Nephron progenitor cell (in vitro differentiated cells): ENCODE data around the gene CBX6.
"Not testable (repeated sequence)": the region's sequence is repeated elsewhere in the genome, so short reads cannot be mapped to it uniquely, and the experiment has no call there.

Source experiments
- DNase-seq: peaks from one replicate; pipeline ENCODE4 v3.0.0; 2021
- H3K27ac Mint-ChIP-seq: 2 replicates; pipeline ENCODE4 v1.8.0; 2021; ENCODE audit warnings: mild to moderate bottlenecking, moderate library complexity, mixed read lengths
- H3K27me3 Mint-ChIP-seq: 2 replicates; pipeline ENCODE4 v1.8.0; 2021; ENCODE audit warnings: mild to moderate bottlenecking, low read depth, mixed read lengths; ENCODE audit not compliant: poor library complexity
- H3K36me3 Mint-ChIP-seq: 2 replicates; pipeline ENCODE4 v1.8.0; 2021; ENCODE audit warnings: low read depth, mixed read lengths
- H3K4me1 Mint-ChIP-seq: 2 replicates; pipeline ENCODE4 v1.8.0; 2021; ENCODE audit warnings: mixed read lengths
- H3K4me3 Mint-ChIP-seq: 2 replicates; pipeline ENCODE4 v1.8.0; 2021; ENCODE audit warnings: mild to moderate bottlenecking, moderate library complexity, mixed read lengths
- H3K9me3 Mint-ChIP-seq: 2 replicates; pipeline ENCODE4 v1.8.0; 2021; ENCODE audit warnings: mild to moderate bottlenecking, moderate library complexity, mixed read lengths
- CTCF ChIP-seq: fragments of 200-600 bp; sonication (generic); IDR thresholded peaks from 2 replicates; pipeline ENCODE4 v1.5.0; 2021; ENCODE audit warnings: antibody characterized with exemption

Gene CBX6

DNA sequence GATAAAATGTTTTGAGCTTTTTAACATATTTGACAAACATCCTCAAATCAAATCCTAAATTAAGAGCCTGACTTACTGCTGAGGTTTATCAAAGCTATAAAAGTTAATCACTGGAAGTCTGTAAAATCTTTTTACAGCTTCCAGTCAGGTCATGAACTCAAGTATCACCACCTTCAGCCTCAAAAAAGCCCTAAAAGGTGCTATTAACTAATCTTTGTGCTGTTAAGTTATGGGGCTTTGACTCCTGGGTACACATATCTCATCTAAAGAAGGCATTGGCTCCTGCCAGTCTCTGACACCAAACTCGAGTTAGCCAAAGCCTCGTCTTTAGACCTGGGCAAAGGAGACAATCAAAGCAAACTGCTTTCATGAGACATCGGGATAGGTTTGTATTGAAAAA lies 34.0 kb upstream of the CBX6 start:
- DNase-seq: no peak
- TF ChIP-seq CTCF: no peak
- H3K9me3 Mint-ChIP-seq: peaks cover 46% of the 10 kb centered on the region
- peaks cover 4% of the 10 kb centered on the region for H3K36me3 Mint-ChIP-seq
- H3K27ac Mint-ChIP-seq: no peak overlapping the region
- peaks cover 18% of the 10 kb centered on the region for H3K27me3 Mint-ChIP-seq
- H3K4me1 Mint-ChIP-seq: no peaks in the 10 kb centered on the region
- no peak overlapping the region for H3K4me3 Mint-ChIP-seq

DNA sequence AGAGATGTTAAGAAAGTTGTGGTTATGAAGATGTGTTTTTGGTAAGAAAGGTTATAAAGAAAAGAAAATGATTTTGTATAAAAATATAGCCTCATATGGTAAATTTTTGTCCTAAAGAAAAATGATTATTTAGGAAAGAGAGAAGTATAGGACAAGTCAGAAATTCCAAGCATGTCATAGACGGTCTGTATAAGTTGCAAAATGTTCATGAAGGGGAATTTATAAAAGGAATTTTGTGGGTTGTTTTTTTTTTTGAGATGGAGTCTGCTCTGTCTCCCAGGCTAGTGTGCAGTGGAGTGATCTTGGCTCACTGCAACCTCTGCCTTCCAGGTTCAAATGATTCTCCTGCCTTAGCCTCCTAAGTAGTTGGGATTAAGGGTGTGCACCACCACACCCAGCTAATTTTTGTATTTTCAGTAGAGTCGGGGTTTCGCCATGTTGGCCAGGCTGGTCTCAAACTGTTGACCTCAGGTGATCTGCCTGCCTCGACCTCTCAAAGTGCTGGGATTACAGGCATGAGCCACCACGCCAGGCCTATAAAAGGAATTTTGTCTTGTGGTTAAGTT lies 32.1 kb upstream of the CBX6 start:
- DNase-seq, H3K27ac Mint-ChIP-seq: not testable (repeated sequence)

DNA sequence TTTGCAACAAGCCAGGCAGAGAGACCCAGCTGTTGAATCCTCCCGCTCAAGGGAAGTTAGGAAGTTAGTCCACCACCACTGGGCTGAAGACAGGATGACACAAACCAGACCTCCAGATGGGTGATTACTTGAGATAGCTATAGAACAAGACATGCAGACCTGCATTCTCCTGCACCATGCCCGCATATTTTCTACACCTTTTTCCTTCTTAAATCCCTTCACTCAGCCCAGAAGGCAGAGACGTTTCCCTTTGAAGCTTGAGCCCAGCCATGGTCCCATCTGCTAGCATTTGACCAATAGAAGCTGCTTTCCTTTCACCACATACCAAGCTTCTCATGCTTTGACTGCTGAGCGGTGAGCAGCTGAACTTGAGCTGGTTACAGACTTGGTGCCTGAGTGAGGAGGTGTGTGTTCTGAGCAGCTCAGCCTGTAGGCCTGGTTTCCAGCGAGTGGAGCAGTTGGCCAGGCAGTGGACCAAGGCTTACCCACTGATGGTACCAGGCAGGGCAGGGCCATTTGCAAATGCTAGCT lies 29.2 kb upstream of the CBX6 start:
- peaks cover 7% of the 10 kb centered on the region for H3K27me3 Mint-ChIP-seq
- H3K9me3 Mint-ChIP-seq: peaks cover 51% of the 10 kb centered on the region
- TF ChIP-seq CTCF: no peak
- DNase-seq: no peak
- H3K4me1 Mint-ChIP-seq: no peaks in the 10 kb centered on the region
- H3K4me3 Mint-ChIP-seq: no peak overlapping the region
- peaks cover 4% of the 10 kb centered on the region for H3K36me3 Mint-ChIP-seq
- H3K27ac Mint-ChIP-seq: no peak overlapping the region

More for the DNA sequence above, 32.1 kb upstream of the CBX6 start:
- Mint-ChIP-seq H3K27me3 (peaks cover 11% of the 10 kb centered on the region), H3K9me3 (peaks cover 42% of the 10 kb centered on the region)
- not testable (repeated sequence) for H3K36me3 Mint-ChIP-seq, H3K4me1 Mint-ChIP-seq, H3K4me3 Mint-ChIP-seq

GRCh38 chr22:38900677-38901076 lies 28.7 kb upstream of the CBX6 start:
- peaks cover 4% of the 10 kb centered on the region for H3K36me3 Mint-ChIP-seq
- DNase-seq: no peak
- H3K4me1 Mint-ChIP-seq: no peaks in the 10 kb centered on the region
- H3K27ac Mint-ChIP-seq: no peak overlapping the region
- H3K4me3 Mint-ChIP-seq: no peak overlapping the region
- H3K27me3 Mint-ChIP-seq: peaks cover 7% of the 10 kb centered on the region
- TF ChIP-seq CTCF: no peak
- peaks cover 47% of the 10 kb centered on the region for H3K9me3 Mint-ChIP-seq

DNA sequence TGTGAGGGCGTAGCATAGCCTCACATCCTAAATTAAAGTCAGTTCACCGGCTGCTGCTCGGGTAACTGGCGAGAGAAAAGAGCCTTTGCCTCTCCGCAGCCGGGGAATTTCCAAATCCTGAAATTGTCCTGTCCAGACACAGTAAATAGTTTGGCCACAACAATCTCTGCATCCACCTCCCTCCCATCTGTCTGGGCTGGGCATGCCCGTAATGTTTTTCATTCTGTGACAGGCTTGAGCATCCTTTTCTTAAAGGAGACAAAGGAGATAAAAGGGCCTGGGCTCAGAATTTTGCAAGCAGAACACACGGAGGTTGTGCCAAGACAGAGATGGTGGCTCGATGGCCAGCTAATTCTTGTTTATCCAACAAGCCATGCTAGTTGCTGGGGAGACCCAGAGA lies 19.2 kb upstream of the CBX6 start:
- H3K4me3 Mint-ChIP-seq: no peak overlapping the region
- peaks cover 15% of the 10 kb centered on the region for H3K9me3 Mint-ChIP-seq
- H3K27me3 Mint-ChIP-seq: peaks cover 19% of the 10 kb centered on the region
- no peaks in the 10 kb centered on the region for H3K4me1 Mint-ChIP-seq
- H3K27ac Mint-ChIP-seq: no peak overlapping the region
- no peaks in the 10 kb centered on the region for H3K36me3 Mint-ChIP-seq
- DNase-seq: no peak
- no peak for TF ChIP-seq CTCF

- no peak for TF ChIP-seq CTCF
- DNase-seq: no peak
- Mint-ChIP-seq H3K27me3 (peaks cover 20% of the 10 kb centered on the region), H3K4me1 (no peaks in the 10 kb centered on the region), H3K36me3 (no peaks in the 10 kb centered on the region), H3K27ac (no peak overlapping the region), H3K9me3 (peaks cover 14% of the 10 kb centered on the region), H3K4me3 (no peak overlapping the region)
These were observed 18.4 kb upstream of the CBX6 start for GRCh38 chr22:38890377-38890776.
